ENCODE measurements around the gene SLC7A9. TPM values are rescaled to one million over a fixed set of nuclear protein-coding genes. Genes with fewer than 3 reads are reported as not detected.
"Not testable (repeated sequence)": the region's sequence is repeated elsewhere in the genome, so short reads cannot be mapped to it uniquely, and the experiment has no call there.

SLC7A9 gene
- polyA plus RNA-seq, 2 of the 4 experiments (the other 2 are of a cell fraction) = 0.50 to 0.62 TPM

GRCh38 chr19:32885255-32885654 lies 15.7 kb upstream of the SLC7A9 start:
- H3K4me3 ChIP-seq; ATAC-seq; POLR2A ChIA-PET; DNase-seq (ENCODE audit: low read depth in 1 of 2, low spot score in 1 of 2); H3K9me3 ChIP-seq; H3K4me1 ChIP-seq; H3K4me2 ChIP-seq; H3K27ac ChIP-seq: not testable (repeated sequence)
- 77% methylated on average over 5 of the region's 5 CpGs for WGBS (ENCODE audit: missing lambda C conversion rate)
- CTCF ChIA-PET = interaction anchor here (0.9 to 1.8 kb wide), 2 partner anchors 13 to 227 kb away, joined by 3 to 5 read pairs; no protein-coding TSS in a partner anchor
- peak; percentile 7 for FAIRE-seq

GRCh38 chr19:32881766-32882165 lies 12.2 kb upstream of the SLC7A9 start:
- H3K4me3 ChIP-seq = no peak overlapping the region
- DNase-seq (ENCODE audit: low read depth in 1 of 2, low spot score in 1 of 2) = no peak
- ChIA-PET POLR2A (no interaction called here), CTCF (interaction anchor here (1.4 kb wide), 2 partner anchors 21 to 94 kb away, joined by 3 read pairs; no protein-coding TSS in a partner anchor)
- peak; percentile 49 for FAIRE-seq
- no peak for ATAC-seq
- 89% methylated on average over 12 of the region's 12 CpGs for WGBS (ENCODE audit: missing lambda C conversion rate)
- no peaks in the 10 kb centered on the region for H3K9me3 ChIP-seq
- TF ChIP-seq, protein P1, sequence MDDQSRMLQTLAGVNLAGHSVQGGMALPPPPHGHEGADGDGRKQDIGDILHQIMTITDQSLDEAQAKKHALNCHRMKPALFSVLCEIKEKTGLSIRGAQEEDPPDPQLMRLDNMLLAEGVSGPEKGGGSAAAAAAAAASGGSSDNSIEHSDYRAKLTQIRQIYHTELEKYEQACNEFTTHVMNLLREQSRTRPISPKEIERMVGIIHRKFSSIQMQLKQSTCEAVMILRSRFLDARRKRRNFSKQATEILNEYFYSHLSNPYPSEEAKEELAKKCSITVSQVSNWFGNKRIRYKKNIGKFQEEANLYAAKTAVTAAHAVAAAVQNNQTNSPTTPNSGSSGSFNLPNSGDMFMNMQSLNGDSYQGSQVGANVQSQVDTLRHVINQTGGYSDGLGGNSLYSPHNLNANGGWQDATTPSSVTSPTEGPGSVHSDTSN (IDR thresholded peaks at IDR 0.05) = no peak
- TF ChIP-seq GATA3 (IDR thresholded peaks at IDR 0.05; ENCODE audit: borderline replicate concordance) = no peak
- TF ChIP-seq KDM5A (IDR thresholded peaks at IDR 0.05) = no peak
- no peak for TF ChIP-seq FOSL2 (IDR thresholded peaks at IDR 0.05)
- TF ChIP-seq FOSL2 (CRISPR knock-in tag; IDR thresholded peaks at IDR 0.05) = no peak
- TF ChIP-seq TP53 (CRISPR knock-in tag; IDR thresholded peaks at IDR 0.05) = no peak
- TF ChIP-seq HOXA7 (CRISPR knock-in tag; IDR thresholded peaks at IDR 0.05) = no peak
- TF ChIP-seq TFCP2L1 (CRISPR knock-in tag; IDR thresholded peaks at IDR 0.05) = no peak
- TF ChIP-seq, protein P2, sequence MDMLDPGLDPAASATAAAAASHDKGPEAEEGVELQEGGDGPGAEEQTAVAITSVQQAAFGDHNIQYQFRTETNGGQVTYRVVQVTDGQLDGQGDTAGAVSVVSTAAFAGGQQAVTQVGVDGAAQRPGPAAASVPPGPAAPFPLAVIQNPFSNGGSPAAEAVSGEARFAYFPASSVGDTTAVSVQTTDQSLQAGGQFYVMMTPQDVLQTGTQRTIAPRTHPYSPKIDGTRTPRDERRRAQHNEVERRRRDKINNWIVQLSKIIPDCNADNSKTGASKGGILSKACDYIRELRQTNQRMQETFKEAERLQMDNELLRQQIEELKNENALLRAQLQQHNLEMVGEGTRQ (IDR thresholded peaks at IDR 0.05) = no peak
- TF ChIP-seq, protein P3, sequence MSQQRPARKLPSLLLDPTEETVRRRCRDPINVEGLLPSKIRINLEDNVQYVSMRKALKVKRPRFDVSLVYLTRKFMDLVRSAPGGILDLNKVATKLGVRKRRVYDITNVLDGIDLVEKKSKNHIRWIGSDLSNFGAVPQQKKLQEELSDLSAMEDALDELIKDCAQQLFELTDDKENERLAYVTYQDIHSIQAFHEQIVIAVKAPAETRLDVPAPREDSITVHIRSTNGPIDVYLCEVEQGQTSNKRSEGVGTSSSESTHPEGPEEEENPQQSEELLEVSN (IDR thresholded peaks at IDR 0.05; ENCODE audit: borderline replicate concordance, low read depth) = no peak
- no peak for TF ChIP-seq HEYL (CRISPR knock-in tag; IDR thresholded peaks at IDR 0.05)
- H3K4me1 ChIP-seq = peaks cover 6% of the 10 kb centered on the region; the same call in 1 of the 3 replicates
- no peak overlapping the region for H3K27ac ChIP-seq
- no peak overlapping the region for H3K4me2 ChIP-seq

DNA sequence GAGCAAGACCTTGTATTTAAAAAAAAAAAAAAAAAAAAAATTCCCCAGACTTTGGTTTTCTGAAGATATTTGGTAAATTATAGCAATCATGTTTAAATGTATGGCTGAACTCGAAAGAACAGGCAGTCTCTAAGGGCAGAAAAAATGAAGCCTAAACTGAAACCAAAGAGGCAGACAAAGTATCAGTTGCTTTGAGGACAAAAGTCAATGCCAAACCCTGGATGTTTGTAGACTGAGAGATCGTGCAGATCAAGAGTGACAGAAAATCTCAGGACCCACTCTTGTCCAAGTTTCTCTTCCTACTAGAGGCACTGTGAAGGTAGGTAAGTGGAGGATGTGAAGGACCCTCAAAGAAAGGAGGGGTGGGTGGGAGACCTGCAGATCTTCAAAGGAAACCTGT lies 11.1 kb upstream of the SLC7A9 start:
- Histone ChIP-seq H3K27ac (no peak overlapping the region), H3K4me3 (no peak overlapping the region), H3K9me3 (no peaks in the 10 kb centered on the region), H3K4me1 (peaks cover 11% of the 10 kb centered on the region; the same call in 1 of the 3 replicates), H3K4me2 (no peak overlapping the region)
- ATAC-seq (no peak), FAIRE-seq (peak; percentile 32), DNase-seq (ENCODE audit: low read depth in 1 of 2, low spot score in 1 of 2) (no peak)
- POLR2A ChIA-PET = no interaction called here
- no peak for TF ChIP-seq ZNF302 (CRISPR knock-in tag; IDR thresholded peaks at IDR 0.05)
- no peak for TF ChIP-seq SREBF2 (IDR thresholded peaks at IDR 0.05)
- no peak for TF ChIP-seq HEYL (CRISPR knock-in tag; IDR thresholded peaks at IDR 0.05)
- no peak for TF ChIP-seq RARB (CRISPR knock-in tag; IDR thresholded peaks at IDR 0.05)
- no peak for TF ChIP-seq RFX5 (IDR thresholded peaks at IDR 0.05)
- TF ChIP-seq FOSB (CRISPR knock-in tag; IDR thresholded peaks at IDR 0.05) = no peak
- no peak for TF ChIP-seq TFCP2L1 (CRISPR knock-in tag; IDR thresholded peaks at IDR 0.05)
- TF ChIP-seq CBX8 (IDR thresholded peaks at IDR 0.05) = no peak
- no peak for TF ChIP-seq CHD2 (IDR thresholded peaks at IDR 0.05; ENCODE audit: low read length, partially characterized antibody)
- TF ChIP-seq, protein P1 (IDR thresholded peaks at IDR 0.05) = no peak
- no peak for TF ChIP-seq ZSCAN20 (CRISPR knock-in tag; IDR thresholded peaks at IDR 0.05)
- no peak for TF ChIP-seq RAD21 (conservative IDR thresholded peaks at IDR 0.05 in 1 of 2, IDR thresholded peaks at IDR 0.05 in 1 of 2)
- no peak for TF ChIP-seq FOSL2 (IDR thresholded peaks at IDR 0.05)
- TF ChIP-seq FOSL2 (CRISPR knock-in tag; IDR thresholded peaks at IDR 0.05) = no peak
- CTCF ChIA-PET = interaction anchor here (1.3 to 1.4 kb wide), 3 partner anchors 22 to 95 kb away, joined by 3 to 5 read pairs (median 3); no protein-coding TSS in a partner anchor
- WGBS (ENCODE audit: missing lambda C conversion rate) = 80% methylated on average over 2 of the region's 2 CpGs
